GM18907 (cell line): Measurements from ENCODE around the gene GHDC.
A peak's percentile ranks its signal among the peaks of the same experiment; 100 is the strongest.

Experiments used
- ATAC-seq: cut with Tn5 transposase; IDR thresholded peaks from one replicate; pipeline ENCODE4 v1.9.1; 2021; ENCODE audit warnings: mild to moderate bottlenecking, moderate library complexity; ENCODE audit not compliant: unreplicated experiment

Gene GHDC

DNA sequence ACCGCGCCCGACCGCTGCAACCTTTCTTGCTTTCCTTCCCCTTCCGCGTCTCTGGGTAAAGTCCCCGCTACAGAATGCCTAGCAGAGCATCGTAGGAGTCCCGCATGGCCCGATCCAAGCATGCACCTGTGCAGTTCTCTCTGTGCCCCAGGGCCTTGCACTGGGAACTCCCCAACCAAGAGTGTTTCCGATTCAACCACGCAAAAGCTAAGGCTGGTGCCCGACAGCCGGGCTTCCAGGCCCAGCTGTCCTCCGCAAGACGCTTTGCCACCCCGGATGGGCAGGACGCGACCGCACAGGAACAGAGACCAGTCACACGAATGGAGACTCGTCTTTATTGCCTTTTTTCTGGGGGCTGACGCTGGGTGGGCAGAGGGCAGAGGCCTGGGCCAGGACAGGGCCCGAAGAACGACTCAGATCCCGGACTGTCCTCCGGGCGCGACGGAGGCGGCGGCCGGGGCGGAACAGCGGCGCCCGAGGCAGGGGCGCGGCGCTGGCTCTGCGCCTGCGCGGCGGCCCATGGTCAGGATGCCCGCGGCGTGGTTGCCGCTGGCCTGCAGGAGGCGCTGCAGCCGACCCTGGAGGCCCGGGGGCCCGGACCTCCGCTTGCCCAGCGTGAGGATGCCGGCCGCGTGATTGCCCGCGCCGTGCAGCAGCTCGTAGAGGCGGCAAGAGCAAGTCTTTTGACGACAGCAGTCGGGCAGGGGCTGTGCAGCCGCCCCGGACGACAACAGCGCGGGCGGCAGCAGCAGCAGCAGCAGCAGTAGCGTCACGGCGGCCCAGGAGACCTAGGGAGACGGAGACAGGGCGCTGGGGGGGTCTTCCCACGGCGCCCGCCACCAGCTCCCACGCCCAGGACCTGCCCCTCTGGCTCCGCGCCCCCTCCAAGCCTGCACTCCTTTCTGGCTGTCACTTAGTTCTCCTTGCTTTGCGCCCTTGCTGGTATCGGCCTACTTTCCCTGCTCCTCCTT, 10.3 kb downstream of the GHDC start:
- peak; percentile 64 for ATAC-seq

GRCh38 chr17:42182927-42183734, 11.2 kb downstream of the GHDC start:
- ATAC-seq = no peak

GRCh38 chr17:42181851-42182207, 12.5 kb downstream of the GHDC start:
- no peak for ATAC-seq

GRCh38 chr17:42180922-42181850, 13.1 kb downstream of the GHDC start, which contains the start of gene KCNH4:
KCNH4 (minus strand) TSS chr17:42181142; CDS start chr17:42180945, 197 bp downstream.
- peak; percentile 38 for ATAC-seq

DNA sequence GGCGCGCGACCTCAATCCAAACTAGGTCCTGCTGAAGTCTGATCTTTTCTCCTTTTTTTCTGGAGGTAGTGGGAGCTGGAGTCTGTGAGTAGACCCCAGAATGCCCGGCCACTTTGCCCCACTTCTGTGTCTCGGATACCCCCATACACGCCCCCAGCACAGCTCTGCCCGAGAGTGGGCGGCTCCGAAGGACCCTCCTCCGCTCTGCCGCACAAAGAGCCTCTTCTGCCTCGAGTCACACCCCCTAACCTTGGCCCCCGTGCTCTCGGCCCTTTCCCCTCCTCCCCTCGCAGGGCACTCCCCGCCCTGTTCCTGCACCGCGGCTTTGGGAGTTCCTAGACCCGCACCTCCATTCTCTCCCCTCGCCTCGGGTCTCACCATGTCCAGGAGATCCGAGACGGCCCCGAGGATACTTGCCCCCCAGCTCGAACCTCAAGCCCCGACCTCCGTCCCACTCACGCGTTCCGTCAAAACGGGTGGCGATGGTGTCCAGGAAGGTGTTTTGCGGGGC, 13.8 kb downstream of the GHDC start:
- ATAC-seq = no peak

DNA sequence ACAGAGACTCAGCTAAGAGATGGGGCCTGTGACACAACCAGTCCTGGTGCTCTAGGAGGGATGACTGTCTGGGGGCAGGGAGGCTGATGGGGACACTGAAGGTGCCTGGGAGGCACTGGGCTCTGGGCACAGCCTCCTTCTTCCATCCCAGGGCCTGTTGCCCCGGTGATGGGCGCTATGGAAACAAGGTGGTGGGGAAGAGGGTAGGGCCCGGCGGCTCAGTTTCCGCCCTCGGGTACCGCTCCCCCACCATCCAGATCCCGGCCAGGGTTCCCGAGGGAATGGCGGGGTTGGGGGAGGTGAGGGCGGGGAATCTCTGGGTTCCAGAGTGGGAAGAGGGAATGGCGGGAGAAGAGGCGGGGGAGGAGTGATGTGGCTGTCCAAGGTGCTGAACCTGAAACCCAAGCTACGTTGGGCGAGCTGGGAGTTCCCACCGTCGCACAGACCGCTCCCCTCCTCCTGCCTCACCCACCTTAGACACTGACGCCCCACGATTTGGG, 14.3 kb downstream of the GHDC start:
- ATAC-seq = no peak

DNA sequence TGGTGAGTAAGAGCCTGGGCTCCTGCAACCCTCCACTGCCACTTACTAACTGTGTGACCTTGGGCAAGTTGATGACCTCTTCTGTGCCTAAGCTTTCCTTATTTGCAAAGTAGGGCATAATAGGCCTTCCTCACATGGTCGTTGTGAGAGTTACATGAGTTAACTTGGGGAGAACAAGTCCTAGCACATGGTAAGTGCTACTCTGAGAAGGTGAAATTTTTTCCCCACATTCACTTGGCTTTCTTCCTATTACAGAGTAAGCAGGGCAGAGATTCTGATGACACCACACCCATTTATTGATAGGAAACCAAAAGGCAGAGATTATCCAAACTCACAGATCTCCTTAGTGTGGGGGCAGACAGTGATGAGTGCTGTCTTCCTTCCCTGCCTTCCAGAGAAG, 15.0 kb downstream of the GHDC start:
- ATAC-seq = no peak

DNA sequence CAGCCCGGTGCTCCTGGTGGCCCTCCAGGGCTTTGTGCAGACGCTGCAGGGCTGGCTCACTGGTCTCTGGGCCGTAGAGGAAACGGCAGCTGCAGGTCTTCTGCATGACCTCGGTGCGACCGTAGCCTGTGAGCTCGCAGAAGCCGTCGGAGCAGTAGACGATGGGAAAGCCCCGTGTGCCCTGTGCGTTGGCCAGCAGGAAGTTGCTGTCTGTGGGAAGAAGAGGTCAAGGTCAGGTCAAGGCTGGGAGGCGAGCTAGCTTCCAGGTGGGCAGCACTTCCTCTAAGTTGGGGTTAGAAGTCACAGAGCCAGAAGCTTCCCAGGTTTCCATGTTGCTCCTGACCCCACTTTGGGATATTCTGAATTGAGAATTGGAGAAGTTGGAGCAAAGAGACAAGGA, 15.5 kb downstream of the GHDC start:
- ATAC-seq = no peak

GRCh38 chr17:42177684-42178083, 16.6 kb downstream of the GHDC start:
- no peak for ATAC-seq

DNA sequence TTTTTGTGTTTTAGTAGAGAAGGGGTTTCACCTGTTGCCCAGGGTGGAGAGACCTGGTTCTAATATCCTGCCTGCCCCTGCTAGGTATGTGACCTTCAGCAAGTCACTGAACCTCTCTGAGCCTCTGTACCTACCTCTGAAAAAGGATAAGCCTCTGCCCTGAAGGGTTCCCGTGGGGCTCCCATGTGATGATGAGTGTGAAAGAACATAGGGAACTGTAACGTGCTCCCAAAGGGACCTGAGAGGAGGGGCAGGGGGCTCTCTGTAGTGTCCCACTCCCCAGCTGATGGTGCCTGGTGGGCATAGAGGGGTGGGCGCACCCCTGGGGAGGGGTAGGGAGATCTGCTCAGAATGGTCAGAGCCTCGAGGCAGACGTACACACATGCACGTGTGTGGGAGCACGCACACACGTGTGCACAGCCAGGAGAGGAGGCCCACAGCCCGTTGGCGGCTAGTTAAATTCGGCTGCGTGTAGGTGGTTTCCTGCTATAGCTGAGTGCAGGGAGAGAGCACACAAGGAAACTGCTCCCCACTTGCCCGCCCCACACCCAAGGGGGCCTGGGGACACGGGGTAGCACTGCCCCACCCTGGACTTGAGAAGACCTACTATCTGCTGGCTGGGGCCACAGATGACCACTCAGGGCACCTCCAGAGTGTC, 20.0 kb downstream of the GHDC start:
- ATAC-seq = no peak

DNA sequence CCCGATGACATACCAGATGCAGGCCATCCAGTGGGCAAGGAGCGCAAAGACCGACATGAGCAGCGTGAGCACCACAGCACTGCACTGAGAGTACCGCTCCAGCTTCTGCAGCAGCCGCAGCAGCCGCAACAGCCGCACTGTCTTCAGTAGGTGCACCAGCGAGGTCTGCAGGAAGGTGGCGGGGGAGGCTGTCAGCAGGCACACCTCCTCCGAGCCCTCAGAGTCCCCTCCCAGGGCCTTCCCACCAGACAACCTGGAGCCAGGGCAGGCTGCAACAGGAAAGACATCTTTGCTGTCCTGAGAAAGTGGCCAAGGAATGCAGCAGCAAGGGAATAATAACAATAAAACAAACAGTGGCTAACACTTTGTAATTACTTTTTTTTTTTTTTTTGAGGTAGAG, 22.5 kb downstream of the GHDC start:
- ATAC-seq = no peak

DNA sequence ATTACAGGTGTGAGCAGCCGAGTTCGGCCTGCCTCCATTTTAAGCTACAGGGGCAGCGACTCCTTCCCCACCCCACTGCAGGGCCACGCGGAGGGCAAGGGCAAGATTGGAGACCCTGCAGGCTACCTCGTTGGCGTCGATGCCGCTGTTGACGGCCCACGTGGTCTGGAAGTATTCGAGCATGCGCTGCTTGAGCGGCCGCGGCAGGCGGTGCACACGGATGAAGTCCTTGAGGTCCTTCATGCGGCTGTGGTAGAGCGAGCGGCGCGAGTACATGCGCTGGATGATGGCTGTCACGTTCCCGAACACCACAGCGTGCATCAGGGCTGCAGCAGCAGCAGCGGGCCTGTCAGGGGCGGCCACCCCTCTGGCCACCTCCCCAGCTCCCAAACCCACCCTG, 24.9 kb downstream of the GHDC start:
- no peak for ATAC-seq

GRCh38 chr17:42167807-42168206, 26.5 kb downstream of the GHDC start:
- ATAC-seq = no peak

DNA sequence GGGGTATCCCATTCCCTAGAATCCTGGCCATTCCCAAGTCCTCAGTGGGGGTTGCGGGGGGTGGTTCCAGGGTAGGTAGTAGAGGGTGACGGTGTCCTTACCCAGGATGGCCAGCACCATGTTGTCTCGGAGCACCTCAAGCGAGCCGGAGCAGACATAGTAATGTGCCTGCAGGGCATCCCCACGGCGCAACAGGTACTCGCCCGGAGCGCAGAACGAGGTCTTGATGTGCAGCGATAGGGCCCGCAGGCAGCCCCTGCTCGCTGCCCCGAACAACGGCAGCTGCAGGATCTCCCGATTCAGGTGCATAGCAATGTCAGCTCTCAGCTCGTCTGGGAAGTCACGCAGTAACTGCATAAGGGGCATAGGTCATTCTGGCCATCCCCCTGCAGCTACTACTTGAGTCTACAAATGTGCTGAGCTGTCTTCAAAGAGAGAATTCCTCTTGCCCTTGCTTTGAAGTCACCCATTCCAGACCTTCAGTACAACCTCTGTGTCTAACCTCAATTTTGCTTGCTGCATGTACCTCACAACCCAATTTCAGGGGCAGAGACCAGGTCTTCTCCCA, 28.0 kb downstream of the GHDC start:
- no peak for ATAC-seq

DNA sequence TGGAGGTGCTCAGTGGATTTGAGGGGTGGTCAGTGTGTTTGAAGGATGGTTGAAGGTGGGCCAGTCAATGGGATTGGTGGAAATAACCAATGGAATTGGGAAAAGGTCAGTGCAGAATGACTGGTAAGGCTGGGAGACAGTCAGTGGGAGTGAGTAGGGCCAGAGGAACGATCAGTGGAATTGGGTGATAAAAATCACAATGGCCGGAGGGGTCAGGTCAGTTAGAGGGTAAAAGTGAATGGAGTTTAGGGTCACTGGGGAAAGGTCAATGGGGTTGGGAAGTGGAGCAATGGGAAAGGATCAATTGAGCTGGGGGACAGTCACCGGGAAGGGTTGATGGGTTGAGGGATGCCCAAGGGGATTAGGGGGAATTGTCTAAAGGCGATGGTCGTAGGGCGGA, 28.5 kb downstream of the GHDC start:
- ATAC-seq = no peak

DNA sequence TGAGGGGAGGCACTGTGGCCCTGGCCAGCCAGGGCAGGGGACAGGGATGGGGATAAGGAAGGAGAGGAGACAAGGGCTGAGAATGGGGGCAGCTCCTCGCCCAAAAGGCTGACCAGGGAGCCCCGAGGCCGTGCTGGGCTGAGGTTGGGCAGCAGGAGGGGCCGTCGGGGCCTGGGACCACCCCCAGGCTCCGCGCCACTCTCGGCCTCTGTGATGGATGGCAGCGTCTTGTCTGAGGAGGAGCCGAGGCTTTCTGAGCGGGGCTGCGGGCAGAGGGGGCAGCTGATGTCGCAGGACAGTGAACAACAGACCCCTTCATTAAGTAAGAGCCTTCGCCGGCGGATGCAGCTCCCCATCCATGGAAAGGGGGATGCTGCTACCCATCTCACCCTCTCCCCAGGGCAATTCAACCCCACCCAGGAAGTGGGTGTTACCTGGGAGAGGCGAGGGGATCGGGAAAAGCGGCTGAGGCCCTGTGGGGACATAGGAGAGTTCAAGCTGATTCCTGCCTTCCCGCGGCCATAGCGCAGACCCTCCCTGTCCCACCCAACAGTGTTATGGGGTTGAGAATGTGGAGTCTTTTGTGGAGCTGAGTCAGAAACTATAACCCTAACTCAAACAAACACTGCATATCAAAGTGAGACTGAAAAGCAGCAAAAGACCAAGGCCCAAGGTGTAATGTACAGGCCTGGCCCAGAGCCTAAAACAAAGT, 30.4 kb downstream of the GHDC start:
- no peak for ATAC-seq

DNA sequence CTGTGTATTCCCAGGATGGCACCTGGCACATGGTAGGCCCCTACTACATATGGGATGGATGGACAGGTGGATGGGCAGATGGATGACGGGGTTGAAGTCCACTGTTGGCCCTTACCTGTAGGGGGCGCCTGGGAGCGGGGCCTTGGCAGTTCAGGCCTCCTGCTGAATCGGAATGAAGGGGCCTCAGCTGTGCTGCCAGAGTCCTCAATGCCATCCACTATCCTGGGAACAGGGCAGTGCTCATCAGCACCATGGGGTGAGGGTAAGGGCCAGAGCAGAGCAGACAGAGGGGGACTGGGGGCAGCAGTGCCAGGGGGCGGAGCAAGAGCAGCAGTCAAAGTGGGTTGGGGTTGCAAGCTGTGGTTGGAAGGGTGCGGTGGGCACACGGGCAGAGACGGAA, 31.2 kb downstream of the GHDC start:
- no peak for ATAC-seq

- ATAC-seq = no peak
These were observed 33.8 kb downstream of the GHDC start for GRCh38 chr17:42160531-42160910.
